ENCODE data around the gene ZNF512B. TPM values are rescaled to one million over a fixed set of nuclear protein-coding genes. Genes with fewer than 3 reads are reported as not detected.
A peak's percentile ranks its signal among the peaks of the same experiment; 100 is the strongest.

Gene ZNF512B
- total and polyA plus RNA-seq, 12 donors, result 3.5 to 39.4 (median 13.9) TPM

DNA sequence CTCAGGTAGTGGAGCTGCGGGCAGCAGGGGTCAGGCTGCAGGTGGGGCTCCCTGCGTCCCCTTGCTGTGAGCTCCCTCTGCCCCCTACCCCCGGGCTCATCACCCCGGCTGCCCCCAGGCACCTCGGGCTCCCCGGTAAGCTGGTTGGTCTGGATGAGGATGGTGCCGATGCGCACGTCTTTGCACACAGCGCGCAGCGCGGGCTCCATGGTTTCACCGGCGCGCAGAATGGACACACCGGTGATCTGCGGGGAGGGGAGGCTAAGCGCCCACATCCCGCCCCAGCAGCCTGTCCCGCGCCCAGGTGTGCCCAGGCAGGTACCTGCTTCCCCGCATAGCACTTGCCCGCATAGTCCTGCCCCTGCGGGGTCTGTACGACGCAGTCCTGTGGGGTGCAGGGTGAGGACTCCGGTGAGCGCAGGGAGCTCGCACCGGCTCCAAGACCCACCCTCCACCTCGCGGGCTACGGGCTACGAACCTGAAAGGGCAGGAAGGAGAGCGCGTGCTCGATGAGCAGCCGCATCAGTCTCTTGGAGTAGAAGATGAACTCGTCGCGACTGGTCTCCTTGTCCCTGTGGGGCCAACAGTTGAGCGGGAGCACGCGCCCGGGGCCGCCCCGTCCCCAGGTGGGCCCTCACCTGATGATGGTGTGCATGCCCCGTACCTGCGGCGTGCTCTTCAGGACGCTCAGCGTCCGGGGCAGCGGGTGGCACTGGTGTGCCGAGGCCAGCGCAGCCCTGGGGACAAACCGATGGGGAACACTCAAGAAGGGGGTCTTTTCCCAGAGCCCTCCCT, 29.1 kb downstream of the ZNF512B start:
- Histone ChIP-seq H3K9me3 (replicated peaks in 1 of 3) (no peaks in the 10 kb centered on the region), H3K4me3 (no peak overlapping the region), H3K36me3 (replicated peaks in 1 of 2) (peaks cover 0 to 59% of the 10 kb centered on the region in 2 donors), H3K27me3 (no peaks in the 10 kb centered on the region), H3K27ac (no peak overlapping the region), H3K4me1 (replicated peaks in 1 of 2) (no peaks in the 10 kb centered on the region)
- TF ChIP-seq CTCF (IDR thresholded peaks at IDR 0.05), result no peak
- no peak for TF ChIP-seq POLR2A (IDR thresholded peaks at IDR 0.05)
- peak in 1 of 7 donors; percentile 17 for DNase-seq
- WGBS, 4 donors, result 89 to 94% (median 92%) methylated on average over 23 to 58 of the region's 58 CpGs
- intact Hi-C loops (cut with DNase I), result no loop called here

DNA sequence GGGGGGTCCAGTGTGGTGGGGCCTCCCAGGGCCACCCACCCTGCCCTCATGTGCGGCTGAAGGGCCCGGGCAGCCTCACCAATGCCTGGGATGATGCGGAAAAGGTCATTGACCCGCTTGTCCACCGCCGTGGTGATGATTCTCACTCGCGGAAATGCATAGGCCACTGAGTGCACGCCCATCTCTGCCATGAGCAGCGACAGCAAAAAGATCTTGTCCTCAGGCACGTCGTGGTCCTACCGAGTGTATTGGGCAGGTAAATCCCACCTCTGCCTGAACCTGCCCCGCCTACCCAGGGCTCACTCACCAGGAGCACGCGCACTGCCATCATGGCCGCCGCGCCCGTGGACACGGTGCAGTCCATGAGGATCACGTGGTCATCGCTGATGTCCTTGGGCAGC, 29.7 kb downstream of the ZNF512B start:
- H3K4me1 ChIP-seq (replicated peaks in 1 of 2), result no peaks in the 10 kb centered on the region
- peaks cover 0 to 57% of the 10 kb centered on the region in 2 donors for H3K36me3 ChIP-seq (replicated peaks in 1 of 2)
- no peak overlapping the region for H3K27ac ChIP-seq
- WGBS, 4 donors, result 86 to 89% (median 88%) methylated on average over 7 to 23 of the region's 23 CpGs
- intact Hi-C loops (cut with DNase I), result no loop called here
- H3K27me3 ChIP-seq, result no peaks in the 10 kb centered on the region
- TF ChIP-seq POLR2A (IDR thresholded peaks at IDR 0.05), result no peak
- TF ChIP-seq CTCF (IDR thresholded peaks at IDR 0.05), result no peak
- no peaks in the 10 kb centered on the region for H3K9me3 ChIP-seq (replicated peaks in 1 of 3)
- no peak for DNase-seq
- H3K4me3 ChIP-seq, result no peak overlapping the region

DNA sequence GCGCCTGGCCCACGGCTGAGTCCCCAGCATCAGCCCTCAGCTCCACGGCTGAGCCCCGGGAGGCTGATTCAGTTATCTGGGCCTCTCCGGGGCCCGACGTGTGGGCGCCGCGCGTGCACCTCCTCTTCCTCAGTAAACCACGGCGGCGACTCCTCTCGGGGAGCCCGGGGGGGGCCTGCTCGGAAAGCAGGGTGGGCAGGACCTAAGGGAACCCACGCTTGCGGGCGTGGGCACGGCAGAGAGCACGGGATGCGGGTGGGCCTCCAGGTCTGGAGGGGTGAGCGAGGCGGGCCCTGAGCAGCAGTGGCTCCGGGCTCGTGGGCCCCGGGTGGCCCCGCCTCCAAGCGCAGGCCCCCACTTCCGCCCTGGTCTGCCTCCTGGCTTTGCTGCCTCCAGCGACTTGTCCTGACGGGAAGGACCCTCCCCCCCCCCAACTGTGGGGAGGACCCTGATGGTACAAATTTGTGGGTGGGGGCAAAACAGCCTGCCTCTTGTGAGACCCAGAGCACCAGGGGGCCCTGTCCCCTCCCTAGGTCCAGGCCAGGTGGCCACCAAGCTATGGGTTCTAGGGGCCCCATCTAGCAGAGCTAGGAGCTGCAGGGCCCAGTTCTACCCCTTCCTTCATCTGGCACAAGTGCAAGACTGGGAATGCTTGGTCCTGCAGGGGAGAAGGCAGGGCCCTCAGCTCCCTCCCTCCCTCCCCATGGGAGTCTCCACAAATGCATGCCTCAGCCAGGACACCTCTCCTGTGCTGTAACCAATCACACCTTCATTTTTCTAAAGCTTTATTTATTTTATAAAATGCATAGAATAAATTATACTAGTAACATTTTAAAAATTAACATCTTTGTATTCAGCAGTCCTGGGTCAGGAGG, 30.4 kb downstream of the ZNF512B start:
- intact Hi-C loops (cut with DNase I), result no loop called here
- Histone ChIP-seq H3K9me3 (replicated peaks in 1 of 3) (no peaks in the 10 kb centered on the region), H3K4me3 (no peak overlapping the region), H3K27ac (no peak overlapping the region), H3K4me1 (replicated peaks in 1 of 2) (no peaks in the 10 kb centered on the region), H3K27me3 (no peaks in the 10 kb centered on the region), H3K36me3 (replicated peaks in 1 of 2) (peaks cover 0 to 57% of the 10 kb centered on the region in 2 donors)
- WGBS, 4 donors, result 42 to 89% (median 82%) methylated on average over 3 to 33 of the region's 33 CpGs
- TF ChIP-seq POLR2A (IDR thresholded peaks at IDR 0.05), result no peak
- no peak for TF ChIP-seq CTCF (IDR thresholded peaks at IDR 0.05)
- no peak for DNase-seq

DNA sequence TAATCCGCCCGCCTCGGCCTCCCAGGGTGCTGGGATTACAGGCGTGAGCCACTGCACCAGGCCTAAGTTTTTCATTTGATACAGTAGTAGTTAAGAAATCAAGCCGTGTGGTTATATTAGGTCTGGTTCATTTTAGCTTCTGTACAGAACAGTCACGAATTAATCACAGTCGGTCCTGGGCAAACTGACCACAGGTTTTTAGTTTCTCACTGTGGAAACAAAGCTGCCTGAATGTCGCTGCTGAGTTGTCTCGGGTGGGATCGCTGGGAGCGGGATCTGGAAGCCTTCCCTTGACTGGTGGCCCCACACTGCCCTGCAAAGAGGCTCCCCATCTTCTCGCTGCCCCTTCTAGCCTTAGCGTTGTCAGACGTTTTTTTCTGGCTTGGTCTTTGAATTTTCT, 32.1 kb downstream of the ZNF512B start:
- Histone ChIP-seq H3K36me3 (replicated peaks in 1 of 2) (peaks cover 0 to 44% of the 10 kb centered on the region in 2 donors), H3K4me1 (replicated peaks in 1 of 2) (no peaks in the 10 kb centered on the region), H3K27me3 (no peaks in the 10 kb centered on the region), H3K27ac (no peak overlapping the region), H3K4me3 (no peak overlapping the region), H3K9me3 (replicated peaks in 1 of 3) (no peaks in the 10 kb centered on the region)
- WGBS, 4 donors, result 84 to 89% (median 86%) methylated on average over 14 of the region's 14 CpGs
- TF ChIP-seq CTCF (IDR thresholded peaks at IDR 0.05) (no peak), POLR2A (IDR thresholded peaks at IDR 0.05) (no peak)
- intact Hi-C loops (cut with DNase I), result no loop called here
- DNase-seq, result peak in 1 of 7 donors; percentile 15
